Measurements from ENCODE around the gene SLC35C1.

SLC35C1 gene

DNA sequence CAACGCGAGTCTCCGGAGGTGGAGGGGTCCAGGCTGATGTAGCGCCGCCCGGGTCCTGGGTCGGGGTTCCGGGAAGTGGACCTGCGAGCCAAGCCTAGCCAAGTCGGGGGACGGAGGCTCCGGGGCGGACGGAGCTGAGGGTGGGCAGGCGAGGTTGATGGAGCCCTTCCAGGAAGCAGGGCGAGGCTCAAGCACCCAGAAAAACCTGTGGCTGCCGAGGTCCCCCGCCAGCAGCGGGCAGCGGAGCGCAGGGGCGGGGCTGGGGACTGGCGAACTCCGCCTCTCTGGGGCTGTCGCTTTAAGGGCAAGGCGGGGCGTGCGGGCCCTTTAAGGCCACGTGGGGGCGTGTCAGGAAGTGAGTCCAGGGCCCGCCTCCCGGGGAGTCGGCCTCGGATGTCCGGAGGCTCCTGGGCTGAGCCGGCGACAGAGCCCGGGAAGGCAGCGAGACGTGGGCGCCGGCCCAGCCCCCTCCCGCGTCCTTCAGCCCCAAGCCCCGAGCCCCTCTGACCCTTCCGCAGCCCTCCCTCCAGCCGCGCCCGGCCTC is at the start of gene SLC35C1:
Gene SLC35C1, plus strand, starts transcription at position 389 of the 544 bp plus-strand sequence. CDS start 653 bp downstream, outside the sequence.
- DNase-seq (ENCODE audit: low read depth): peak; percentile 92
- peak within 1 kb of the TSS; percentile 90 for H3K4me3 ChIP-seq (replicated peaks; ENCODE audit: low read depth, low read length)
- no peak for TF ChIP-seq CTCF (IDR thresholded peaks at IDR 0.05; ENCODE audit: low read length, missing control alignments)

DNA sequence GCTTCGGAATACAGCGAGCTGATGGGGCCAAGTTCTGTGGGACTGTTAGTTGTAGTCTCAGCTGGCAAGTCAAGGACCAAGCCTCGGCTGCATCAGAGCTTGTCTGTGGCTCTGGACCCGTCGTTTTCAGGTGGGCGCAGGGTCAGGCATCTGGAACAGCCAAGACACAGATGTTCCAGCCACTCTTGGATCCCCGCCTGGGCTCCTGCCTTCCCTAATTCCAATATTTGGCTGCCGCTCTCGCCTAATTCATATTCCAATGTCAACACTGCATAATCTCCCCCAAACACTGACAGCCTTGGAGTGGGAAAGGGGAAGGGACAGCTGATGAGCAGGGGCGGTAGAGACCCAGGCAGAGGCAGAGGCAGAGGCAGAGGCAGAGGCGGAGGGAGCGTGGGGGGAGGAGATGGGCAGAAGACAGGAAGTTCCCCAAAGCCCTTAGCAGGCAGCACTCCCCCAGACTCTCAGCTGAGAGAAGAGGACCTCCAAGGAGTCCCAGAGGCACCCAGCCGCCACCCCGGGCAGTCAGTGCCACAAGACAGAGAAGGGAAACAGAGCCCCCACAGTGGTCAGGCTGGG is 49.6 kb upstream of the SLC35C1 start:
- DNase-seq (ENCODE audit: low read depth): no peak
- H3K4me3 ChIP-seq (replicated peaks; ENCODE audit: low read depth, low read length): no peak overlapping the region
- TF ChIP-seq CTCF (IDR thresholded peaks at IDR 0.05; ENCODE audit: low read length, missing control alignments): no peak

DNA sequence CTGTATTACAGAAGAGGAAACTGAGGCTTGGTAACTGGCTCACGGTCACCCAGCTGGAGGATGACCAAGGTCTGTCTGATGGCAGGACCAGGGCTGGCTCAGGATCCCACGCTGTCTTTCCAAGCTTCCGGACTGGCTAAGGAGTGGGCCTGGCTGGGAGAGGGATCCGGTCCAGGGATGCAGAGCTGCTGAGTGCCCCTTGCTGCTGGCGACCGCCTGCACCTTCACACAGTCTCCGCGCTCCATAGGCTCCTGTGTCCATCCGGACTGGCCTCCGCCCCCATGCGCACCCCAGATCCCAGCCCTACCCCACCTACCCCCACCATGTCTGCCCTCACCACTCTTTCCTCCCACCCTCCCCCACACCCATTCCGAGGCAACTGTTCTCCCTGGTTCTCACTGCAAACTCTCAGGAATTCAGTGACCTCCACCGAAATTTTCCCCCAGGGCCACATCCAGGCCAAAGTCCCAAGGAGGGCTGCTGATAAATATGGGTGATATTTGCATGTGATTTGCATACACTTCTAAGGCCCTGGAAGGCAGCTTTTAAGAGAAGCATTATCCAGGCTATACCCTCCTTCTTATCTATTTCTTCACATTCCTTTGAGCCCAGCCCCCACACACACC is 48.5 kb upstream of the SLC35C1 start:
- no peak for TF ChIP-seq CTCF (IDR thresholded peaks at IDR 0.05; ENCODE audit: low read length, missing control alignments)
- DNase-seq (ENCODE audit: low read depth): no peak

DNA sequence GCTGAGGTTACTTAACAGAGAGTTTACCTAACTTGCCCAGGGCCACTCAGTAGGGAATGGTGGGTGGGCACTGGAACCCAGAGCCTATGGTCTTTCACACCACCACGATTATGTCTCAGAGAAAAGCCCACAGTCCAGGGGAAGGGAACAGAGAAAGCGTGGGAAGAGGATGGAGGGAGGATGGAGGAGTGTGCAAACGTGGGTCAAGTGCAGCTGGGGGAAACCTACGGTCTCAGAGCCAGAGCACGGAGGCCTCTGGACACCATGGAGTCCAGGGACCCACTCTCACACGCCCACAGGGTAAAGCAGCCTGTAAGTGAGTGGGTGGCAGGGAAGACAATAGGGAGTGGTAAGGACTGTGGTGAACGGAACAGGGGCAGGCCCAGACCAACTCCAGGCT is 47.3 kb upstream of the SLC35C1 start:
- no peak overlapping the region for H3K4me3 ChIP-seq (replicated peaks; ENCODE audit: low read depth, low read length)
- no peak for TF ChIP-seq CTCF (IDR thresholded peaks at IDR 0.05; ENCODE audit: low read length, missing control alignments)
- DNase-seq (ENCODE audit: low read depth): no peak

More for the DNA sequence above, 48.5 kb upstream of the SLC35C1 start:
- no peak overlapping the region for H3K4me3 ChIP-seq (replicated peaks; ENCODE audit: low read depth, low read length)

GRCh38 chr11:45761659-45762058 is 43.3 kb upstream of the SLC35C1 start:
- DNase-seq (ENCODE audit: low read depth): no peak
- no peak for TF ChIP-seq CTCF (IDR thresholded peaks at IDR 0.05; ENCODE audit: low read length, missing control alignments)
- no peak overlapping the region for H3K4me3 ChIP-seq (replicated peaks; ENCODE audit: low read depth, low read length)

DNA sequence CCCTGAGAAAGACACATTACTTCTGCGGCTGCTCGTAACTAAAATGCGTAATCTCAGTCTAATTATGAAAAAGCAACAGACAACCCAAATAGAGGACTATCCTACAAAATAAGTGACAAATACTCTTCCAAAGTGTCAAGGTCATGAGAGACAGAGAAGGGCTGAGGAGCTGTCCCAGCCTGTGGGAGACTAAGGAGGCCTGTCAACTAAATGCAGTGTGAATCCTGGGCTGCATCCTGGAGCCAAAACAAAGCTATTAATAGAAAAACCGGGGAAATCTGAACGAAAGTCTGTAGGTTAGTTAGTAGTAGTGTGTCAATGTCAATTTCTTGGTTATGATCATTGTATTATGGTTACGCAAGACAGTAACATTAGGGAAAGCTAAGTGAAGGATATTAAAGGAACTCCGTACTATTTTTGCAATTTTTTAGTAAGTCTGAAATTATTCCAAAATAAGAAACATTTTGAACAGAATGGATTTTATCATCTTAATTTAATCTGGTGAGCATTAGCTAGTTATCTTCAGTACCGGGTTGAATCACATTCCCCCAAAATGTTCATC is 39.8 kb upstream of the SLC35C1 start:
- no peak overlapping the region for H3K4me3 ChIP-seq (replicated peaks; ENCODE audit: low read depth, low read length)
- DNase-seq (ENCODE audit: low read depth): no peak
- TF ChIP-seq CTCF (IDR thresholded peaks at IDR 0.05; ENCODE audit: low read length, missing control alignments): no peak
